Left lung (tissue), 10 donors: ENCODE data around the gene PRXL2C. TPM values are rescaled to one million over a fixed set of nuclear protein-coding genes. Genes with fewer than 3 reads are reported as not detected.
A peak's percentile ranks its signal among the peaks of the same experiment; 100 is the strongest.

Source experiments
- ATAC-seq: fragments of 200-7000 bp; cut with Tn5 transposase; one replicate; pipeline ENCODE4 v1.9.1; 2020; ENCODE audit warnings: moderate library complexity
- DNase-seq, 4 donors: peaks; one replicate each; pipeline ENCODE4 v3.0.0-alpha.2; 2013 to 2020
- H3K27ac ChIP-seq, 2 donors: fragments of 200-600 bp; sonication (generic) in 1 of 2; one replicate each; pipeline versions ENCODE4 v1.5.0 to v1.8.0; 2020 to 2021
- H3K27me3 ChIP-seq, 2 donors: fragments of 200-600 bp; sonication (generic) in 1 of 2; one replicate each; pipeline versions ENCODE4 v1.5.0 to v1.8.0; 2020 to 2021
- H3K36me3 ChIP-seq, 2 donors: fragments of 200-600 bp; sonication (generic) in 1 of 2; one replicate each; pipeline versions ENCODE4 v1.5.0 to v1.8.0; 2020 to 2021
- H3K4me1 ChIP-seq, 2 donors: fragments of 200-600 bp; one replicate each; pipeline ENCODE4 v1.8.0; 2021
- H3K4me3 ChIP-seq, 2 donors: fragments of 200-600 bp; sonication (generic) in 1 of 2; one replicate each; pipeline versions ENCODE4 v1.5.0 to v1.8.0; 2020 to 2021; ENCODE audit warnings: mild to moderate bottlenecking in 1 of 2
- H3K9me3 ChIP-seq, 2 donors: fragments of 200-600 bp; sonication (generic) in 1 of 2; one replicate each; pipeline versions ENCODE4 v1.5.0 to v1.8.0; 2020 to 2021
- intact Hi-C, 2 donors: fragments of 100-400 bp; cut with DNase I; formaldehyde crosslinking; loops; one replicate each; pipeline versions ENCODE4 v1.11.2 to v1.14.2; 2022
- polyA plus RNA-seq, 6 donors: library from polyadenylated mRNA; unstranded; fragments of 120-200 nt; gene quantifications; one replicate each; pipeline ENCODE4 v1.2.1, GENCODE V29; 2013; ENCODE audit not compliant: insufficient read length in 6 of 6
- total RNA-seq, 2 donors: library from RNA; stranded (reverse); fragmentation: NEBNext Ultra II Directional; extraction: Animal tissue kit (Norgen Biotek cat#: 25700); gene quantifications; one replicate each; pipeline ENCODE4 v1.2.1, GENCODE V29; 2021
- TF ChIP-seq, protein P1 (sequence below), 2 donors: fragments of 200-600 bp; sonication (generic) in 1 of 2; IDR thresholded peaks; one replicate each; pipeline versions ENCODE4 v1.5.0 to v1.8.0; 2021; ENCODE audit warnings: antibody characterized with exemption in 2 of 2
- donor health status: DM: no; HTN: yes; CAD: no.
- donor health status: DM: no; HTN: no; CAD: no.

The PRXL2C gene
- total and polyA plus RNA-seq, 8 donors = 5.3 to 31.9 (median 6.3) TPM

DNA sequence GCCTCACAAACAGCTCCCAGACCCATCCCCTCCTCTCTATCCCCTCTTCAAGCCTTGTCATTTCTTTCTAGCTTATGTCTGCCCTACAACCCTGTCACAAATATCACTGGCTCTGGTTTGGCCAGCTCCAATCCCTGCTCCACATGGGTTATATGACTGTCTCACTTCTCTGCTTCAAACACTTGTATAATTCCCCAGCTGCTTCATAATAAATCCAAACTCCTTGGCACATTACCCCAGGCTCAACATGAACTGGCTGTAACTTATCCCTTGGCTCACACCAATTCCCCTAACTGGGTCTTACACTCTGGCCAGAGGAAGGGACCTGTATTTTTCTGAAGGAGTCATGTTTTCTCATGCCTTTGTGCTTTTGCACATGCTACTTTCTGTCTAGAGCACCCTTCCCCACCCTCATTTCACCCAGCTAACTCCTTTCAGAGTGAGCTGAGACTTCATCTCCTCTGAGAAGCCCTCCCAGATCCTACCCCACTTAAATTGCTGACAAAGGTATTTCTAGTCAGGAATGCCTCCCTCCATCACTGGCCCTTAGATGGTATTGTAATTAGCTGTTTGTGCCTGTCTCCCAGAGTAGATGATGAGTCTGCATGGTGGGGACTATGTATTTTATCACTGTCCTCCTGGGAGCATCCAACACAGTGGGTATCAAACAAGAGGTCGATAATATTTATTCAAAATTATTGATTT lies 5.3 kb downstream of the PRXL2C start:
- Histone ChIP-seq H3K9me3 (no peaks in the 10 kb centered on the region), H3K27me3 (no peaks in the 10 kb centered on the region), H3K27ac (no peak overlapping the region), H3K4me3 (no peak overlapping the region), H3K36me3 (peaks cover 0 to 61% of the 10 kb centered on the region in 2 donors), H3K4me1 (peaks cover 5 to 30% of the 10 kb centered on the region in 2 donors)
- intact Hi-C loops = no loop called here
- peak in 1 of 4 donors; percentile 12 for DNase-seq
- TF ChIP-seq, protein P1, sequence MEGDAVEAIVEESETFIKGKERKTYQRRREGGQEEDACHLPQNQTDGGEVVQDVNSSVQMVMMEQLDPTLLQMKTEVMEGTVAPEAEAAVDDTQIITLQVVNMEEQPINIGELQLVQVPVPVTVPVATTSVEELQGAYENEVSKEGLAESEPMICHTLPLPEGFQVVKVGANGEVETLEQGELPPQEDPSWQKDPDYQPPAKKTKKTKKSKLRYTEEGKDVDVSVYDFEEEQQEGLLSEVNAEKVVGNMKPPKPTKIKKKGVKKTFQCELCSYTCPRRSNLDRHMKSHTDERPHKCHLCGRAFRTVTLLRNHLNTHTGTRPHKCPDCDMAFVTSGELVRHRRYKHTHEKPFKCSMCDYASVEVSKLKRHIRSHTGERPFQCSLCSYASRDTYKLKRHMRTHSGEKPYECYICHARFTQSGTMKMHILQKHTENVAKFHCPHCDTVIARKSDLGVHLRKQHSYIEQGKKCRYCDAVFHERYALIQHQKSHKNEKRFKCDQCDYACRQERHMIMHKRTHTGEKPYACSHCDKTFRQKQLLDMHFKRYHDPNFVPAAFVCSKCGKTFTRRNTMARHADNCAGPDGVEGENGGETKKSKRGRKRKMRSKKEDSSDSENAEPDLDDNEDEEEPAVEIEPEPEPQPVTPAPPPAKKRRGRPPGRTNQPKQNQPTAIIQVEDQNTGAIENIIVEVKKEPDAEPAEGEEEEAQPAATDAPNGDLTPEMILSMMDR (IDR thresholded peaks at IDR 0.05) = no peak
- no peak for ATAC-seq

DNA sequence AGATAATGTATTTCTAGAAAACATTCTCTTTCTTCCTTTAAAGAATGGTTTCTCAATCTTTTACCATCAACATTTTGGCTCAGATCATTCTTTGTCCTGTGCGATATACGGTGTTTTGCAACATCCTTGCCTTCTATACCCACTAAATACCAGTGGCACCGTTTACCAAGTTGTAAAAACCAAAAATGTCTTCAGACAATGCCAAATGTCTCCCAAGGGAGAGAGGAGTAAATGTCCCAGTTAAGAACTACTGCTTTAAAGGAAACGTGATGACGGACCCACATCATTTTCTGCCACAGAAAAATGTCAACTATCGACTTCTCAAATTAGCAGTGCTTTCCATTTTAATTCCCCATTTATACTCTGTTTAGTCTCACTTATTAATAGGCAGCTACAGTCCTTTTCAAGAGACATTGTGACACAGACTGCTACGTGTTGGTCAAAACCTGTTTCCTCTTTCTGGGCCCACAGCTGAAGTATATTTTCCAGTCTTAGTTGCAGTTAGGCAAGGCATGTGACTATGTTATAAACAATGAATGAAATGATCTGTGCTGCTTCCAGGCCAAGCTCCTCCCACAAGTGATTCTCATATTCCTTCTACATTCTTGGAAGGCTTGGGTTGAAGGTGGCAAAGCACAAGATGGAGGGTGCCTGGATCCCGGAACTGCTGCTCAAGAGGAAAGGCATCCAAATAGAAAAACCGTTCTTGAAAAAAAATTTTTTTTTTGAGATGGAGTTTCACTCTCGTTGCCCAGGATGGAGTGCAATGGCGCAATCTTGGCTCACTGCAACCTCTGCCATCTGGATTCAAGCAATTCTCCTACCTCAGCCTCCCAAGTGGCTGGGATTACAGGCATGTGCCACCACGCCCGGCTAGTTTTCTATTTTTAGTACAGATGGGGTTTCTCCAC lies 8.8 kb downstream of the PRXL2C start:
- peaks cover 2 to 17% of the 10 kb centered on the region in 2 donors for H3K4me1 ChIP-seq
- TF ChIP-seq, protein P1 (IDR thresholded peaks at IDR 0.05) = no peak
- peaks cover 0 to 84% of the 10 kb centered on the region in 2 donors for H3K36me3 ChIP-seq
- no peak overlapping the region for H3K4me3 ChIP-seq
- H3K27ac ChIP-seq = peak overlapping the region; percentile 14 to 64
- ATAC-seq = peak; percentile 83
- H3K9me3 ChIP-seq = no peaks in the 10 kb centered on the region
- intact Hi-C loops = no loop called here
- no peaks in the 10 kb centered on the region for H3K27me3 ChIP-seq
- DNase-seq = peak in 2 of 4 donors; percentile 13 to 43

DNA sequence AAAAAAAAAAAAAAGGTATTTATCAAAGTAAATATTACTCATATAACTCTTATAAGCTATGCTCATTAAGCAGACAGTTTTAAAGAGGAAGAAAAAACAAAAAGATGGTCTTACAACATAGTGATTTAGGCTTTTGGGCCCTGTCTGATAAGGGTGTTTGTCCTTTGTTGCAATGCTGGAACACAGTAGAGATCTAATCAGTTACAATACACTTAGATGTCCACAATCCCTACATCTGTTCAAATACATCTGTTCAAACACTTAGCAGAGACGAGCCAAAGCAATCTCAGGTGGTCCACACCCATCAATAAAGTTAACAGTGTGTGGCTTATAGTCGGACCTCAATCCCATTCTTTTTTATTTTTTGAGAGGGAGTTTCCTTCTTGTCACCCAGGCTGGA lies 11.0 kb downstream of the PRXL2C start:
- H3K4me3 ChIP-seq = no peak overlapping the region
- TF ChIP-seq, protein P1 (IDR thresholded peaks at IDR 0.05) = no peak
- H3K27ac ChIP-seq = no peak overlapping the region
- H3K27me3 ChIP-seq = no peaks in the 10 kb centered on the region
- H3K36me3 ChIP-seq = peaks cover 0 to 64% of the 10 kb centered on the region in 2 donors
- peaks cover 2 to 17% of the 10 kb centered on the region in 2 donors for H3K4me1 ChIP-seq
- no peak for ATAC-seq
- H3K9me3 ChIP-seq = no peaks in the 10 kb centered on the region
- intact Hi-C loops = no loop called here
- no peak for DNase-seq

DNA sequence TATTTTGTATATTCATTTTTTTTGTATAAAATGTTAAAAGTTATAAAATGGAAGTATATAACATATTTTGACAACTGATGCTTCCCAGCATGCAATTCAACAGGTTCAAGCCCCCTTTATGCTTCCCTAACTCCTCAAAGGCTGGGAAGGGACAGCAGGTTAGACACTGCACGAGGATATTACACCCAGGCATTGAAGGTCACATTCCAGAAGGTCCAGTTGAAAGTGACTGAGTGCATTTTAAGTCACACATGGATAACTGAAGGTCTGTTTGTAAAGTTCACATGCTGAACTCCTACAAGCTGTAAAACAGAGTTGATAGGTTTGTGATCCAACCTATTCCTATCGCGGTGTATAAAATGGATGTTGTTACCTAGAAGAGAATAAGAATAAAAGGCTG lies 13.6 kb downstream of the PRXL2C start:
- H3K4me1 ChIP-seq = peaks cover under 1 to 10% of the 10 kb centered on the region in 2 donors
- DNase-seq (no peak), ATAC-seq (no peak)
- TF ChIP-seq, protein P1 (IDR thresholded peaks at IDR 0.05) = no peak
- H3K27ac ChIP-seq = no peak overlapping the region
- H3K36me3 ChIP-seq = peaks cover 0 to 45% of the 10 kb centered on the region in 2 donors
- H3K4me3 ChIP-seq = no peak overlapping the region
- H3K9me3 ChIP-seq = no peaks in the 10 kb centered on the region
- H3K27me3 ChIP-seq = no peaks in the 10 kb centered on the region
- intact Hi-C loops = no loop called here
